NCI-H2227 (cell line): ENCODE measurements around the gene CLIC5.

ENCODE experiments used
- DNase-seq: peaks from one replicate; lab custom pipeline; 2025; ENCODE audit not compliant: unreplicated experiment; lab: John Stamatoyannopoulos, UW

Gene CLIC5

DNA sequence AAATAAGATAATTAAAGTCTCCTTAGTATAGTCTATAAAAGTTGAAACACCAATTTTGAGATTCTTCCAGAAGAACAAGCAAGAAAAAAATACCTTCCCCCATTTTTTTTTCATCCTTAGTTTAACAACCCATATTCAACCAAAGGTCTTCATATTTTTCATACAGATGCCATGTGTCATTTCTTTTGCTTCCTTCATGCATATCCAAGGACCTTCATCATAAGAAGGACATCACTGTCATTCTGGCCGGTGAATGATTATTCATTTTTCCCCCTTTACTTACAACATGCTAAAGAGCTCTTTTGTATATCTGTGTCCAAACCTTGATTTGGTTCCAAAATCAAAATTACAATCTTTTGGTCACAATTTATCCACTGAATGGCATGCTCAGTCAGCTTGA lies 21.3 kb upstream of the CLIC5 start:
- DNase-seq, result no peak

DNA sequence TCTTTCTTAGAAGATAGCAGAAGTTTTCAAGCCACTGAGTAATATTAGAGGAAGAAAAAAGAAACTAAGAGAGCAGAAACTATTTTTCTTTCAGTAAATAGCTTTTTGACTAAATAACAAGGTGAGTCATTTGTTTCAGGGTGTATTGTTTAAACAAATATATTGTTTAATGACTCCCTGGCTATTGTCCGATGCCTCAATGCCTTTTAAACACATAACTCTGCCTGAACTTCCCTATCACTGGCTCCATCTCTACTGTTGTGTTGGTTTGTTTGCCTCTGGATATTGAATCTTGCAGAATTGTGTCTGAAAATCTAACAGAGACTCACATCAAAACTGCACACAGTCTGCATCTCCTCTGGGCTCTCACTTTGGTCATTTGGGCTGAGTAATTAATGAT lies 19.6 kb upstream of the CLIC5 start:
- no peak for DNase-seq

DNA sequence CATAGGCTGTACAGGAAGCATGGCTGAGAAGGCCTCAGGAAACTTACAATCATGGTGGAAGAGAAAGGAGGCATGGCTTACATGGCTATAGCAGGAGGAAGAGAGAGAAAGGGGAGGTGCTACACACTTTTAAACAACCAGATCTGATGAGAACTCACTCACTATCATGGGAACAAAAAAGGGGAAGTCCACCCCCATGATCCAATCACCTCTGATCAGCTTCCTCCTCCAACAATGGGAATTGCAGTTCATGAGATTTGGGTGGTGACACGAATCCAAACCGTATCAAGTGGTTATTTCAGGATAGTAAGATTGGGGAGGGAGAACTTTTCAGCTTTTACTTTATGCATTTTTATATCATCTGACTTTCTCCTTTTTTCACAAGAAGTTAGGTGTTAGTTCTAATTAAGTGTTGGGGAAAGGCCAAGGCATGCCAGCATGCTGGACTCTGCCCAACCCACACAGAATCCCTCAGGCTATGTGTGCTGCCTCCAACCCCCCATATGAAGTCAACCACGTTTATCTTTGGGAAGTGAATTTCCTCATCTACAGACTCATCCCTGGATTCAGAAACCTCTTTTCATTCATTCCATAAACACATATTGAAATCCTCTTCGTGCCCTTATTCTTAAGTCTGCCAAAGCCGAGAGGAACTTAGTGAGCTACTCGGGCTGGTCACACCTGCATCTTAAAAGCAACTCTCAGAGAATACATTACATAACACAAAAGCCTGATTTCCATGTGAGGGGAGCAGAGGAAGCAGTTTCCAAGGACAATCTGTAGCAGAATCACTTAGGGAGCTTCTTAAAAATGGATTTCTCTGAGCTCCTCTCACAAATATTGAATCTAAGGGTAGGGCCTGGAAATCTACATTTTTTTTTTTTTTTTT lies 16.7 kb upstream of the CLIC5 start:
- no peak for DNase-seq

DNA sequence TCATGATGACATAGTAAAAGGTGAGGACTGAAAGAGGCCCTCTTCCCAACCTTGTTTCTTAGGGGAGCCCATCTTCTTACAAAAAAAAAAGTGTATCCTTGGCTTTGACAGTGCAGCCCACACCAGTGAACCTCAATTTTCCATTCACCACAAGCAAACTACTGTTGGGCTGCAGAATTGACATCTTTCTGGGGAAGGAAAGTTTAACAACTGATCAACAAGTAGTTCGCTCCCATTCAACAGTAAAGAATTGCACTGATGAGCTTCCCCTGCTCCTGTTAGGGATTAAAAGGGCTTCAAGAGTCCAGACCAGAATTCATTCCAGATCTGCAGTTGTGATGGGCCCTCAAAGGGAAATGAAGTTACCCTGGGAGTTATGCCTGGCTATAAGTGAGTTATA lies 13.9 kb upstream of the CLIC5 start:
- DNase-seq, result no peak

DNA sequence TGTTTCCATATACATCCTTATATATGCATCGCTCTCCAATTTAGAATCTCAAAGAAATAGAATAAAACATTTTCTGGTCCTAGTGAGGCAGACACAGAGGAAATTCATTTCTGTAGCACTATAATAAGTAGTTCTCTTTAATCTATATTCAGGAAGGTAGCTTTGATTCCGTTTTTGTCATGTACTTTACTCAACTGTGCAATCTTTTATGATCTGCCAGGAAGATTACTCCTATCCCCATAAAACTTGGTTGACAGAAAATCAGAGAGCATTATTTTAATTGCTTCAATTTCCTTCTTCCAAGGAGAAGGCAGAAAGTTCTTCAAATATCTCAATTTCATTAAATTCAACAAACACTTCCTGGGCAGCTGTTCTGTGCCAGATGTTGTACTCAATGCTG lies 10.6 kb upstream of the CLIC5 start:
- DNase-seq, result no peak

DNA sequence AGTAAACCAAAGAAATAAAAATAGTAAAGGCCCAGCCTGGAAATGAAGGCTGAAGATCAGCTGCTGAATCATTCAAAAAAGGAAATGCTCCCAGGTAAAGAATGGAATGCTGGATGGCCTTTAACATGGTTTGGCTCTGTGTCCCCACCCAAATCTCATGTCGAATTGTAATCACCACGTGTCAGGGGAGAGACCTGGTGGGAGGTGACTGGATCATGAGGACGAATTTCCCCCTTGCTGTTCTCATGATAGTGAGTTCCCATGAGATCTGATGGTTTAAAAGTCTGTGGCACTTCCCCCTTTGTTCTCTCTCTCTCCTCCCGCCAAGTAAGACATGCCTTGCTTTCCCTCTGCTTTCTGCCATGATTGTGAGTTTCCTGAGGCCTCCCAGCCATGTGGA lies 9.9 kb upstream of the CLIC5 start:
- no peak for DNase-seq

DNA sequence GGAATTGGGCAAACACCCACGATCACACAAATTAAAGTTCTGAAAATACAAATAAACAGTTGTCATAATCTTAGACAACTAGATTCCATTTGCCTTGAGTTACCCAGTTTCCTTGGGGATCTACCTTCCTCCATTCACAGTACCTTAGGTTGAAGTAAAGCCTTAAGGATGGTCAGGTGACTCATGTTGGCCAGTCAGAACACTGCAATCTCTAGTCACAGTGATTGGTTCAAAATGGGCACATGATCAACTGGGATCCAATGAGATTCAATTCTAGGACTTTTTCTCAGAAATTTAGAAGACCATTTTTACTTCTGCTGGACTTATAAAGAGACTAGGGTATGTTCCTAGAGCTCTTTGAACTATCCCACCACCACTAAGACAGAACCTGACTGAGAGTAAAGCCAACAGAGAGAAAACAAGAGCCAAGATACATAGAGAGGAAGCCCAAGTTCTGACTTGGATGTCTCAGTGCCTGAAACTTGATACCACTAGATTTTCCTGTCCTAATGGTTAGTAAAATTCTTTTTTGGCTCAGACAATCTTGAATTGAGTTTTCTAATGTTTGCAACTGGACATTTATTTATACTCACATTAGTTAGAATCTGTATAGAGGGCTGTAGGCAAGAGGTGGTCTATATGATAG lies 8.6 kb upstream of the CLIC5 start:
- no peak for DNase-seq

DNA sequence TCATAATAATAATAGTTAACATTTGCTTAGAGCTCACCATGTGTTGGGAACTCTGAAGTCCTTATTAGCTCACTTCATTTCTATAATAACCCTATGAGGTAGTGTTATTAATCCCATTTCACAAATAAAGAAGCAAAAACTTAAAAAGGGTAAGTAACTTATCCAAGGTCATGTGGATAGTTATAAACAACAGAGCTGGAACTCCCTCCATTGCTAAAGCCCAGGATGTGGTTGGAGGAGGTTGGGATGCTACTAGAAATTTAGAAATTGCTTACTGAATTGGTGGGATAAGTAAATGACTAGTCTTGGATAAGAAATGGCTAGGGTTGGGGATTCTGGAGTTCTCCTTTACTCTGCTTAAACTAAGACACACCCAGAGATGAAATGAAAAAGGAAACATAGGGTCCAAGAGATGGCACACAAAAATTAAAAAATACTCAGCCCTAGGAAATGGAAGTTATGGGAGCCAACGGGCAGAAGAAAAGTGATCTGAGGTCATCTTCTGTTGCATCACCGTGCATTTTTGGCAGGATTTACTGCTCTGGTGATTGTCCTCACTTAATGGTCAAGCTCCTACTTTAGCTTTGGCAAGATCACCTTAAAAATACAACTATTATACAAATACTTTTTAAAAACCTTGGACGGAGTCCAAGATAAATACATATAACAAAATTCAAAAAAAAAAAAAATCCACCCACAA lies 7.7 kb upstream of the CLIC5 start:
- DNase-seq, result no peak

DNA sequence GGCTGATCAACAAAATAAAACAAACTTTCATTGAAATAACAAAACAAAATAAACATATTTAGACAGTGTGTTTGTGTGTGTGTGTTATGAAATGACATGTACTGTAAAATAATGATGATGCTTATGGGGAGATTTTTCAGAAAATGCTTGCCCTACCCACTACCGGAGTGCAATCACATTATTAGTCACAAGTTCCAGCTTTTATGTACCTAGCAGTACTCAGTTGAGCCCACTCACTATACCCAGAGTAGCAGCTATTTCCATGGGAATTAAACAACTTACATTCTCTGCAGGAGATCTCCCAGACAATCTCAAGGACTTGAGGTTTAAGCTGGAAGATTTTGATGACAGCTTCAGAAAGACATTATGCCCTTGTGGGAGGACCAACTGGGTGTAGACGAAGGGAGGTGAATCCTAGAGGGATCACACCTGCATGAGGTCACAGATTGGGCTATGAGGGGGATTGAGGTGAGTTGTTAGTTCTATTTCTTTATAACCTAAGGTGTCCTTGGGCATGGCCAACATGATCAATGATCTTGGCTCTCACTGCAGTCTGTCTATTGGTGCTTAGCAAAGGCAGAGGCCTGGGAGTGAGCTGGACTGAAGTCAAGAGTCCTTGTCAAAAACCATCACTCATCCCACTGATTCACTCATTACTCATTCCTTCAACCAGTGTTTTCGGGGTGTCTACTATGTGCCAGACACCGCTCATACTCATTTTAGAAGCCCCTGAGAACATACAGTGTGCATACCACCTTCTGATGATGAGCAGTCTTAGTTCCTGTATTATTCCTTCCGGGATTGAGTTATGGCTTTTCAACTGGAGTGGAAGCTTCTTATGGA lies 6.7 kb upstream of the CLIC5 start:
- DNase-seq, result no peak

DNA sequence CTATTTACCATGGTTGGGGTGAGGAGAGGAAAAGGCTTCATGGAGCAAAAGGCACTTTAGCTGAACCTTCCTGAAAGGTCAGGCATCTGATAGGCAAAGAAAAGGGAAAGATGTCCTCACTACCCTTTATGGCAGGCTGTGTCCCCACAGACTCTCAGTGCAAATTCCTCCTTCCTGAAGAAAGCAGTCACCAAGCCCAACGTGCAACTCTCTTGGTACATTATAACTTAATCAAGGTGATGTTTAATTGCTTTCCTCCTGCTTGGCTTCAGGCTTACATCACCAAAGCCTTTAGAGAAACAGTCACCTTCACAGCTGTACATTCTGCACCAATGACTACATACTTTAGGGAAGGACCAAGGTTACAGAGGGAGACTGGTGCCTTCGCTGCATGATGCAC lies 2.1 kb upstream of the CLIC5 start:
- no peak for DNase-seq

DNA sequence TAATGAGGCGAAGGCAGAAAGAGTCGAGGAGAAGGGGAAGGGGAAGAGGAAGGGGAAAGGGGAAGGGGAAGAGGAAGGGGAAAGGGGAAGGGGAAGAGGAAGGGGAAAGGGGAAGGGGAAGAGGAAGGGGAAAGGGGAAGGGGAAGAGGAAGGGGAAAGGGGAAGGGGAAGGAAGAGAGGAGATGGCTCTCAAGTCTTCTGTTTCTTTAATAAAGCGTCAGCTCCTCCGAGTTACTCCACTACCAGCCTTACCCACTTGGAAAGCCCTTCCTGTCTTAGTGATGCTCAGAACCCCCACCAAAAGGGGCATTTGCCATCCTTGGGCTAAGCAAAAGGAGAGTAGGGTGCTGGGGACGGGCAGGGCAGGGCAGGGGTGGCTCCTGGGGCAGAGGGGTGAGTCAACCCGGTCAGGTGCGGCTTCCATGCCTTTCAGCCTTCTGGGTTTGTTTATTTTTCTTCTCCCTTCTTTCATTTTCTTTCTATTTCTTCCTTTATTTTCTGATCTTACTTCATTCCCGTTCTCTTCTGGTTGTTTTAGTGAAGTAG lies 476 bp upstream of the CLIC5 start:
- DNase-seq, result no peak

DNA sequence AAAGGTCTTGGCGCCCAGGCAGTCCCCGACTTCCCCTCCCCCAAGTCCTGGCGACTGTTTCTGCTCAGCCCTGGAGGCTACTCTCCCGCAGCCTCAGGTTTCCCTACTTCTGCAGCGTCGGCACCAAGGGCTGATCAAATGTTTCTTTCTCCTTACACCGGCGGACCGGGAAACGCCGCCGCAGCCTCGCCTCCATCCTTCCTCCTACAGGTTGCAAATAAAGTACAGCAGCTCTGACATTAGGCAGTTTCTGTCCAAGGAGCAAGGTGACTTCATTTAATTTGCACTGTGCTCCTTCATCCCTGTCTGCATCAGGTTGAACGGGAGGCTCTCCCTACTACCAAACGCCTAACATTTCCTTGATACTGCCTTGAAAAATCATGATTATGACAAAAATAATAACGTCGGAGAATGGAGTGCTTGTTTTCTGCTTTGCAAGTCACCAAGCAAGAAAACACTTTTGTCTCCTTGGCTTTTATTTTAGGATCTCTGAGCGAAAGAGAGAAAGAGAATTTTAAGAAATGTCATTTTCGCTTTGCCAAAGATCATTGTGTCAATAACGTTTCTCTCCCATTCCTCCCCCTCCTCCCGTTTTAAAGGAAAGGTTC lies 1.0 kb downstream of the CLIC5 start:
- peak; percentile 3 for DNase-seq

DNA sequence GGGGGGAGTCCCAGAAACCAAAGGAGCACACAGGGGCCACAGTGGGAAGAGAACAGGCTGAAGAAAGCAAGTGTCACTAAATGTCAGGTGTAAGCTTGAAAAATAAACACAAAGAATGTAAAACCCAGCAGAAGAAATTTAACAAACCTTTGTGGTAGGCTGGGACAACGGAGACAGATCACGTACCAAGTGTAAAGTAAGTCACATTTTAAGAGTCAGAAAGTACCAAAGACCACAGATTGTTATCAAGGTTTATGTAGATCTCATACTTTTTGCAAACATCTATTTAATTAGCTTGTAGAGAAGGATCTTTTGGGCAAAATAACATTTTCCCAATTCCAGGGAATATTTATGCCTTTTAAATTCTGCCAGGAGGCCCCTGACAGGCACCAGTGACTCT lies 1.6 kb downstream of the CLIC5 start:
- no peak for DNase-seq

DNA sequence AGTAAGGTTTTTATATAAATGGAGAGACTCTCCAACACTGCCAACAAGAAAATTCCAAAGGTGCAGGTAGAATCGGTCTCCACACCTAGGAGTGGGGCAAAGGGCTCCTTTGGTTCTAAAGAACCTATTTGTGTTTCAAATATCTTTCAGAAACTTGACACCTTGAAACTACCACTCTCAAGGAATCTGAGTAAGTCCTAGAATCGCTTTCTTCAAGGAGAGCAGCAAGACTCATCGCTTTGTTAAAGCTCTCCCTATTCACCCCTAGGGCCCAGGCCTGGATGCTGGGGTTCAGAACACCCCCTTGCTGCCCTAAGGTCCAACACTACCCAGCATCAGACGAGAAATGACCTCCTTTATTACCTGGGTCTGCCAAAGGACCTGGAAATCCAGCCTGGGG lies 2.0 kb downstream of the CLIC5 start:
- DNase-seq, result no peak

DNA sequence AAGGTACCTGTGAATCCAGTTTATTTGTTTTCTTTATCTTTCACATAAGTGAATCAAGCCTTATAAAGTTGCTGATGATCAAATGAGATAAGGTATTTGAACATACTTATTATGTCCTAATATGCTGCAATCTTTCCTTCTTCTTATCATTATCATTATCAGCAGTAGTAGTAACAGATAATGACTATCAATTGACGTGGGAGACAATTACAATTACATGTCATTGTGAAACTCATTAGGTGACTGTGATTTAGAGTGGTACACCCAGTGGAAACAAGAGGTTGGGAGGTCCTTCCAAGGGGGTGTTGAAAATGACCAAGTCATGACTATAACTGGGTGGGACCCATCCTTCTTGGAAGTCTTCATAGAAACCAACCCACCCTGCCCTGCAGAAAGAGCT lies 2.8 kb downstream of the CLIC5 start:
- DNase-seq, result no peak

DNA sequence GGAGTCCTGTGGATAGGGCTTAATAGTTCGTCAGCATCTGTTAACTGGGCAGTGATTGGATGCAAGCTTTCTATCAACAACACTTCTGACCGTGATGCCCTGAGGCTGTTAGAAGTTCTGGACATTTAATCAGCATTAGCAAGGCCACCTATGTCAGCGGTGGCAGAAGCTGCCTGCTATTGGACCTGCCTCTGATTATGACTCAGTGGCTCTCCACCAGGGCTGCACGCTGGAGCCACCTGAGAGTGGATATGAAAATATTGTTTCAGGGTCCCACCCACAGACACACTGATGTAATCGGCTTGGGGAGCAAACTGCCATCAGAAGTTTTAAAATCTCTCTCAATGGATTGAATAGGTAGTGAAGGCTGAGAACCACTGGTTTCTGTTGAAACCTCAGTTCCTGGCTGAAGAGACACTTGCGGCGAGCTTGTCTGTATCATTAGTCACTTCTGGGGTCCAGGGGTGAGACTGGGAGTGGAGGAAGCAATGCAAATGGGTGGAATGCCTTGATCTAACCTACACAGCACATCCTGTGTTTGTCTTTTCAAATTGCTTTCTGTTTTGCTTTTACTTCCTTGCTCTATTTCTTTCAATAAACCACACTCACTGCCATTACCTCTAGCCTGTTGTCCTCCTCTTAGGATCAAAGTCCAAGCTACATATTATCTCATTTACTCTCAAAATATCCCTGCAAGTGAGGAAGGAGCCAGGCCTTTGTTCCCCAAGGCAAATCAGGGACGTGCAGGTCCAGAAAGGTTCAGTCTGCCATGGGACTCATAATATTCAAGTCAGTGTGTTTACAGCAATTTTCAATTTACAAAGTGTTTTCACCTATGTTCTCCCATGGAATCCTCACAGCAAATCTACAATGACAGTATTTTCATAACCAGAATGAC lies 4.2 kb downstream of the CLIC5 start:
- DNase-seq, result no peak

DNA sequence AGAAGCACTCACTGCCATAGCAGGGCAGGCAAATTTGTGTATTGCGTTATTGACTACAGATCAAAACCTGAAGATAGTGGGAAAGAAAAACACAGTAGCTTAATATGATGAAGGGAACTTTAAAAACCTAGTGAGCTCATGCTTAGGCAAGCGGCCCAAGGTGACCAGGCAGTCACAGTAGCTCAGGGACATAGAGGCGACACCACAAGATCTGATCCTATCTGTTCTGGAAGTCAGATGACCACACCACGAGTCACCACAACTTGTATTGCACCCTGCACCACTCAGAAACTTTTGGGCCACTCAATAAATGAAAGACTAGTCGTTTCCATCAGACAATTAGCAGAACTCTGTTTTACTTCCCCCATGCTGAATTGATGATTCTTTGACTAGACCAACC lies 4.9 kb downstream of the CLIC5 start:
- DNase-seq, result no peak

DNA sequence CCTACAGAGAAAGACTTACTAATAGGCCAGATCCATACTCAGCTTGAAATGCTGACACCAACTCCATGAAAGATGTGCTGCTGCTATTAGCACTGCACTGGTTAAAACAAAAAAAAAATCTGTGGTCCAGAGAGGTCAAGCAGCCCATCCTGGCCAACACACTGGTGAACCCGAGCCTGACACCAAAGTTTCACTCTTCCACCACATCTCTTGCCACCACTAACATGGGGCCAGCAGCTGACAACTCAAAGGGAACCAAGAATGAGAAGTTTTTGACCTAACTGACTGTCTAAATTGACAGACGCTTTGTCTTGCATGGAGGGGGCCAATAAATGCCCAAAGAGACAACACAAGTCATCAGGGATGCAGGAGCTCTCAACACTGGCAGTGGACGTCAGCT lies 5.4 kb downstream of the CLIC5 start:
- DNase-seq, result no peak

DNA sequence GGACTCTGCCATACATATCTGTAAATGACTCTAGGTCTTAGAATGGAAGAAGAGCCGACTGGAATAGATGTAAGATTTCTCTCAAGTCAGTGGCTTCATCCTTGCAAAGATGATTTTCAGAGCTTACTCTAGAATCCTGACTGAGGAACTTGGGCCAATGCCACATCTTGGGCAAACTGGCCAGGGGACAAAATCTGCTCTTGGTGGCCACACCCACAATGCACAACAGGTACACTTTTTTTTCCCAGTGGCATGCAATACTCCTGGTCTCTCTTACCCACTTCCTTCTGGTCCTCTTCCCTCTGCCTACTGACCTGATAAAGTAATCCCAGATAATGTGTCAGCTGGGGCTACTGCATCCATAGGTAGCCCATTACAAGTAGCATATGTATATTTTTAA lies 13.4 kb downstream of the CLIC5 start:
- DNase-seq, result no peak

DNA sequence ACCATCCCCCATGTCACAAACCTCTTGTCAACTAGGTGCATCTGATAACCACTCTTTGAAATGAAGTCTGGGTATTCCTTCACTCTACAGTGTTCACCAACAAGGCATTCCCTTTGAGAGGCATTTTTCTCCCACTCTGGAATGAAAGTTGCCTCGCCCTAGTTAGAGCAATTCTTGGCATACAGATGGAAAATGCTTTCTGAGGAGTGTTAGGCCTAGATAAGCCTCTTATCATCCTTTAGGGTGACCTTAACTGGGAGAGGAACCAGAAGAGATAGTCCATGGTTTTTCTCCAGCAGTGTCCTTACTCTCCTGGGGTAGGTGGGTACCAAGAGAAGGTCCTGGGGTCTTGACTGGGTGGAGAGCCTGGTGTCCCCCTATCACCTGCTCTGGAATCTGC lies 14.8 kb downstream of the CLIC5 start:
- DNase-seq, result no peak
